Brain pericyte (primary cell): ENCODE results near the gene KIF6.

Experiments used
- DNase-seq: peaks from one replicate; pipeline ENCODE4 v3.0.0-alpha.2; 2012; ENCODE audit warnings: low read depth, low spot score

The KIF6 gene

GRCh38 chr6:39420300-39421265, 304.6 kb downstream of the KIF6 start:
- DNase-seq, result no peak

- no peak for DNase-seq
Observed at GRCh38 chr6:39419607-39420006, 305.6 kb downstream of the KIF6 start.

- DNase-seq, result no peak
Observed at GRCh38 chr6:39417440-39417839, 307.8 kb downstream of the KIF6 start.

GRCh38 chr6:39416728-39417127, 308.5 kb downstream of the KIF6 start:
- DNase-seq, result peak; percentile 34

- DNase-seq, result no peak
Observed at GRCh38 chr6:39416026-39416425, 309.2 kb downstream of the KIF6 start.

- DNase-seq, result no peak
Observed at GRCh38 chr6:39415482-39415881, 309.7 kb downstream of the KIF6 start.

GRCh38 chr6:39411465-39411864, 313.7 kb downstream of the KIF6 start:
- DNase-seq, result no peak

- DNase-seq, result no peak
Observed at GRCh38 chr6:39411001-39411400, 314.2 kb downstream of the KIF6 start.

GRCh38 chr6:39409889-39410288, 315.3 kb downstream of the KIF6 start:
- DNase-seq, result no peak

- DNase-seq, result no peak
Observed at GRCh38 chr6:39407446-39407993, 317.7 kb downstream of the KIF6 start.

- no peak for DNase-seq
Observed at GRCh38 chr6:39404312-39404711, 320.9 kb downstream of the KIF6 start.

- DNase-seq, result no peak
Observed at GRCh38 chr6:39403304-39403703, 321.9 kb downstream of the KIF6 start.

GRCh38 chr6:39402239-39402751, 322.9 kb downstream of the KIF6 start:
- no peak for DNase-seq

- no peak for DNase-seq
Observed at GRCh38 chr6:39401376-39401775, 323.8 kb downstream of the KIF6 start.

- no peak for DNase-seq
Observed at GRCh38 chr6:39400026-39400425, 325.2 kb downstream of the KIF6 start.

GRCh38 chr6:39396854-39397253, 328.4 kb downstream of the KIF6 start:
- DNase-seq, result no peak

- no peak for DNase-seq
Observed at GRCh38 chr6:39393075-39393474, 332.1 kb downstream of the KIF6 start.

GRCh38 chr6:39391182-39391581, 334.0 kb downstream of the KIF6 start:
- no peak for DNase-seq

- DNase-seq, result no peak
Observed at GRCh38 chr6:39389484-39389767, 335.8 kb downstream of the KIF6 start.

- no peak for DNase-seq
Observed at GRCh38 chr6:39388606-39389483, 336.4 kb downstream of the KIF6 start.

- no peak for DNase-seq
Observed at GRCh38 chr6:39387785-39388184, 337.4 kb downstream of the KIF6 start.

GRCh38 chr6:39386487-39386886, 338.7 kb downstream of the KIF6 start:
- DNase-seq, result no peak
